ENCODE data around the gene PSTK. TPM values are rescaled to one million over a fixed set of nuclear protein-coding genes. Genes with fewer than 3 reads are reported as not detected.

The PSTK gene
- total and polyA plus RNA-seq, 9 of the 15 experiments (the other 6 are each of a cell fraction or from before 2014, with no cell fraction given) = 13.2 to 49.7 (median 18.9) TPM

GRCh38 chr10:123031124-123031523 is 50.9 kb downstream of the PSTK start:
- H4K20me1 ChIP-seq (replicated peaks; ENCODE audit: control insufficient read depth, insufficient read depth, low read length) = no peaks in the 10 kb centered on the region; the same call in 1 of the 2 replicates
- no peak overlapping the region for H3K4me2 ChIP-seq (ENCODE audit: insufficient read depth, low read length)
- no peaks in the 10 kb centered on the region for H3K9me3 ChIP-seq (replicated peaks; ENCODE audit: control insufficient read depth, insufficient read depth, low read depth, low read length)
- FAIRE-seq (no peak), ATAC-seq (no peak), DNase-seq (ENCODE audit: extremely low read depth in 1 of 4, low spot score in 3 of 4) (no peak)
- no peak overlapping the region for H3K27ac ChIP-seq (ENCODE audit: extremely low read depth, low read depth, low read length)
- no peak overlapping the region for H3K9ac ChIP-seq (ENCODE audit: insufficient read depth in 1 of 2, low read depth in 2 of 2, low read length in 2 of 2)
- 20% methylated on average over 1 of the region's 1 CpG for WGBS (ENCODE audit: insufficient coverage, low coverage, missing lambda C conversion rate)
- H3K9me1 ChIP-seq (ENCODE audit: control insufficient read depth, insufficient read depth, low read length) = no peaks in the 10 kb centered on the region
- H3K4me1 ChIP-seq (replicated peaks in 1 of 2; ENCODE audit: control insufficient read depth in 2 of 2, insufficient read depth in 2 of 2, low read length in 2 of 2) = no peaks in the 10 kb centered on the region
- intact Hi-C loops (cut with micrococcal nuclease) = no loop called here
- ChIA-PET POLR2A (no interaction called here), CTCF (ENCODE audit: low intra/inter-chr PET ratio) (no interaction called here)
- BruUV-seq (replicated peaks) = no TSS peak
- no peak overlapping the region for H2AFZ ChIP-seq (ENCODE audit: low read depth, low read length)
- in situ Hi-C loops (cut with MboI) = loop anchor here (25.0 kb wide), 1 partner anchor 931 kb away; no protein-coding TSS in a partner anchor
- no peak for TF ChIP-seq ARID3A (IDR thresholded peaks at IDR 0.05; ENCODE audit: borderline replicate concordance, low read depth, low read length)
- no peak for TF ChIP-seq ZNF134 (CRISPR knock-in tag; conservative IDR thresholded peaks at IDR 0.05)
- no peak for TF ChIP-seq SRSF9 (IDR thresholded peaks at IDR 0.05; ENCODE audit: borderline replicate concordance, low read depth, low read length)
- no peak for TF ChIP-seq ZNF212 (CRISPR knock-in tag; IDR thresholded peaks at IDR 0.05)
- no peak for TF ChIP-seq ARNT (IDR thresholded peaks at IDR 0.05)
- no peak for TF ChIP-seq ATF4 (CRISPR knock-in tag; IDR thresholded peaks at IDR 0.05)
- TF ChIP-seq ETV6 (IDR thresholded peaks at IDR 0.05; ENCODE audit: borderline replicate concordance in 1 of 2, low read depth in 2 of 2, low read length in 1 of 2) = no peak
- TF ChIP-seq ETV6 (CRISPR knock-in tag; IDR thresholded peaks at IDR 0.05; ENCODE audit: borderline replicate concordance) = no peak
- no peak for TF ChIP-seq RAD21 (CRISPR knock-in tag; conservative IDR thresholded peaks at IDR 0.05 in 1 of 2, IDR thresholded peaks at IDR 0.05 in 1 of 2)
- no peaks in the 10 kb centered on the region for H3K36me3 ChIP-seq (ENCODE audit: control insufficient read depth, insufficient read depth, low read length)
- H3K79me2 ChIP-seq (ENCODE audit: control insufficient read depth, insufficient read depth, low read length) = no peaks in the 10 kb centered on the region
- H3K4me3 ChIP-seq = no peak overlapping the region
- no peaks in the 10 kb centered on the region for H3K27me3 ChIP-seq (ENCODE audit: control insufficient read depth in 2 of 2, insufficient read depth in 2 of 2, low read length in 2 of 2)

Data from K562 (cell line).